Fibroblast of skin of right biceps (primary cell): Measurements from ENCODE around the gene GFY.

Source experiments
- DNase-seq: peaks from one replicate; pipeline ENCODE4 v3.0.0-alpha.2; 2013

The GFY gene, protein sequence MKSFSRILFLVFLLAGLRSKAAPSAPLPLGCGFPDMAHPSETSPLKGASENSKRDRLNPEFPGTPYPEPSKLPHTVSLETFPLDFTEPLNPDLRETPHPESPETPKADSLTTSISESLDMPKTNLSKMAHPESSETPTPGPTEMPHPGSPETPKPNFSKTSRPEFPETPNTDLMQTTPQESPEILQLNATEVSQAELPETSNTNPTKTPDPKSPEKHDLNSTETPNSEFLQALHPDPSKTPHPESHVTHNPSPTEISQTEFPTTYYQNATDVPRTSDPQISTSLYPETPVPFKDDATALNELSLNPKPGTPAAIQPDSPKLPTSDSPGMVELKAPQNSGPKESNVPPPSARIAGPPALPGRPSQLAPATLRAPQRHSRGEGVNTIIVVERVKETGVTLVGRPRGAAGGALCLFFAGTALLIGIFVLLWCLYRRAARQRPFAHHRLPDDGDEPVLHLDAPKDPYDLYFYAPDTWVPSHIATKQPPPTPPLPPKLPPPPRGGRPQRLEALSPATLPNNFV

DNA sequence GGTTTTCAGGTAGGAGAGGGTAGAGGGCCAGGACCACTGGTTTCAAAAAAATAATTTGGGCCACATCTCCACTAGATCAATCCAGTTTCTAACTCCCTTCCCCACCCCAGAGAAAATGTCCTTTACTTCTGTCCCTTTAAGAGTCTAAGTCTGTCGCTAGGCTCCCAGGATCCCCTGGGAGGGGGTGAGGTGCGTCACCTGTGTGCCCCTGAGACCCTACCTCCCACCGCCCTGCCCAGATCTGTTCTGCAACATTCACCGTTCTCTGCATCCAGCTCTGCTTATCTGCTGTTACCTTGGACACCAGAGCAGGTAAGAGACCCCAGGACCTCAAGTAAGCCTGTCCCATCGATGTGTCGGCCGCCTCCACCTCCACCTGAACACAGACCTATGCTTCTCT lies at the start of gene GFY:
Gene GFY, plus strand, starts transcription at position 211 of the 400 bp plus-strand sequence. CDS start 1,043 bp downstream, outside the sequence.
- no peak for DNase-seq

DNA sequence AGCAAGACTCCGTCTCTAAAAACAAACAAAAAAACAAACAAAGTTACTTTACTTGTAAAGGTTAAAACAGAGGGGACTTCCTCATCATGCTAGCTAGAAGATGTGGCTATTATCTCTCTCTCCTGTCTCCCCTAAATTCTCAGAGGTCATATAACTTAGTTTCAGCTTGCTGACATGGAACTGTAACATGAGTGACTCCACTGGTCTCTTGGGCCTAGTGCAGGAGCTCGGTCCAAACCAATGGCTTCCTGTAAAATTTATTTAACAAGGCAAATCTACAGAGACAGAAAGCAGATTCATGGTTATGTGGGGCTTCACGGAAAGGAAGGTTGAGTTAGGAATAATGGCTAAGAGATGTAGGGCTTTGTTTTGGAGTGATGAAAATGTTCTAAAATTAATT lies 46.7 kb upstream of the GFY start:
- DNase-seq: no peak

- no peak for DNase-seq
These were observed 44.8 kb upstream of the GFY start for GRCh38 chr19:49380391-49380790.

GRCh38 chr19:49382639-49383038 lies 42.5 kb upstream of the GFY start:
- no peak for DNase-seq

- no peak for DNase-seq
These were observed 41.6 kb upstream of the GFY start for GRCh38 chr19:49383599-49383998.

- DNase-seq: peak; percentile 48
These were observed 37.2 kb upstream of the GFY start, which contains the start of gene KASH5 for GRCh38 chr19:49387936-49388372. KASH5 (plus strand) TSS chr19:49388249; CDS start chr19:49390884, 2,635 bp downstream.

DNA sequence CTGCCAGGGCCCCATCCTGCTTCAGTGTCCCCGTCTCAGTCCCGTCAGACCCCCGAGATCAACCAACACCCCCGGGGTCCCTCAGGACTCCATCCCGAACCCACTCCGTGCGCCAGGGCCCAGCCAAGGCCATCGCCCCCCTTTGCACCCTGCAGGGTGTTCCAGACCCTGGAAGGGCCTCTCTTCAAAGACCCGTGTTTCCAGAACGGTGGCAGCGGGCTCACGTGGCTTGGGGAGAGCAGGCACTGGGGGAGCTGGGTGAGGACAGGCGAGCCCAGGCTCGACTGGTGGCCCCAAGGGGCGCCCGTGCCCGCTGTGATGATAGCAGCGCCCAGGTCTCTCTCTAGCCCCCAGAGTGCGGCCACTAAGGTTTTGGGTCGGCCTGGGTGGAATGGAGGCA lies 35.8 kb upstream of the GFY start:
- DNase-seq: no peak

DNA sequence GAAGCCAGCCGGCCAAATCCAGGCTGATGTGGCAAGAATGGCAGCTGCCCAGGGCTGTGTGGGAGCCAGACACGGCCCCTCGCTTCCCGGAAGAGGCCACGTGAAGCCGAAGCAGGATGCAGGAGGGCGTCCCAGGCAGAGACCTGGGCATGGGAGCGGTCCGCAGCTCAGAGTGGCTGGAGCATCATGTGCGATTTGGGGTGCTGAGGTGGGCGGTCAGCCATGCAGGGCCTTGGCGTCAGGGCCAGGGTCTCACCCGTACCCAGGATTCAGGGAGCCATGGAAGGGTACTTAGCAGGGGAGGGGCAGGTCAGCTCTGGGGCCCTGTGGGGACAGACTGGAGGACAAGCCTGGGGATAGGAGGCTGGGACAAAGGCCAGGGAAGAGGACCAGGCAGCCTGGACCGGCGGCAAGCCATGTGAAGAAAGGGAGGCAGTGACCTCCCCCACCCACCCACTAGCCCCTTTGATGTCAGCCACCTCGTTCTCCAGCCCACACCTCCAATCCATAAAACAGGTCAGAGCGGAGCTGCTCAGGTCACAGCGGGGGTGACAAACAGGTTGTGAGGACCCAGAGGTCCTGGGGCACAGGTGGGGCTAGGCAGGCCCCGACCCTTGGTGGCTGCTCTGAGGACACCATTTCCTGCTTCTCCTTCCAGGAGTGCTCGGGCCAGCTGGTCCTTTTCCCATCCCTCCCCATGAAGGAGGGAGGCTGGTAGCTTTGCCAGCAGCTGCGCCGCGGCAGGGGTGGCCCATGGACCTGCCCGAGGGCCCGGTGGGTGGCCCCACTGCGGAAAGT lies 34.9 kb upstream of the GFY start:
- no peak for DNase-seq

- no peak for DNase-seq
These were observed 34.2 kb upstream of the GFY start for GRCh38 chr19:49390929-49391359.

- peak; percentile 66 for DNase-seq
These were observed 33.4 kb upstream of the GFY start for GRCh38 chr19:49391581-49392399.

GRCh38 chr19:49393881-49394280 lies 31.3 kb upstream of the GFY start:
- DNase-seq: no peak

GRCh38 chr19:49395581-49396407 lies 29.4 kb upstream of the GFY start:
- DNase-seq: no peak

DNA sequence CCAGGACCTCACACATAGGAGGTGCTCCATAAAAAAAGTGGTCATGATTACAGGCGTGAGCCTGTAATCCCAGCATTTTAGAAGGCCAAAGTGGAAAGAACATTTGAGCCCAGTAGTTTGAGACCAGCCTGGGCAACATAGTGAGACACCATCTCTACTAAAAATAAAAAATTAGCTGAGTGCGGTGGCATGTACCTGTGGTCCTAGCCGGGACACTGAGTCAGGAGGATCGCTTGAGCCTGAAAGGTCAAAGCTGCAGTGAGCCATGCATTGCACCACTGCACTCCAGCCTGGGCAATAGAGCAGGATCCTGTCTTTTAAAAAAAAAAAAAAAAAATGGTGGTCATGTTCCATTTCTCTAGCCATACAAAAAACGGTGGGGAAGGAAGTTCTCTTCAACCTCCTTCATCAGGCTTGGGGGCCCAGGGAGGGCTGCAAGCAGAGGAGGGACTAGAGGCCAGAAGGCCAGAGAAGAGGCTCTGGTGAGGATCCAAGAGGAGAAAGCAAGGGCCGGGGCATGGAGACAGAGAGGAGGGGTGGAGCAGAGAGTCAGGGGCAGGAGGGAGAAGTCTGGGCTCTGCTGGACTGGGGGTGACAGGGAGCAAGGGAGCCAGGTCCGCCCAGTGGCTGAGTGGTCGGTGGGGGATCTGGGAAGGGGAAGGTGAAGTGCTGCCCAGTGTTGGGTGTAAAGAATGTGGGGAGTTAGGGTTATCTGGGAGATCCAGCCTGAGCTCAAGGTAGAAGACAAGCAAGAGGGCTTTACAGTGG lies 28.3 kb upstream of the GFY start:
- no peak for DNase-seq

DNA sequence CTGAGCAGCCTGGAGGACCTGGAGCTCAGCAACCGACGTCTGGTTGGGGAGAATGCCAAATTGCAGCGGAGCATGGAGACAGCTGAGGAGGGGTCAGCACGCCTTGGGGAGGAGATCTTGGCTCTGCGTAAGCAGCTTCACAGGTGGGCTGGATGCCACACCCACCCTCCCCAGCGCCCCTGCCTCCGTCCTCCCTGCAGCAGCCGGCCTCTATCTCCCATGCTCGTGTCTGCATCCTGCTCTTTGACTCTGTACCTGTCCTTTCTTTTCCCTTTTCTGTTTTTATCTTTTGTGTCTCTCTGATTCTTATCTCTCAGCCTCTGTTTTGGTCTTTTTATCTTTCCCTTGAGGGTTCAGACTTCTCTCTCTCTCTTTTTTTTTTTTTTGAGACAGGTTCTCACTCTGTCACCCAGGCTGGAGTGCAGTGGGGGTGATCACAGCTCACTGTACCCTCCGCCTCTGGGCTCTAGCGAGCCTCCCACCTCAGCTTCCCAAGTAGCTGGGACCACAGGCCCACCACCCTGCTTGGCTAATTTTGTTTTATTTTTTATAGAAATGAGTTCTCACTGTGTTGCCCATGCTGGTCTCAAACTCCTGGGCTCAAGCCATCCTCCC lies 27.1 kb upstream of the GFY start:
- DNase-seq: no peak

GRCh38 chr19:49398931-49399330 lies 26.3 kb upstream of the GFY start:
- DNase-seq: no peak

GRCh38 chr19:49400029-49400428 lies 25.2 kb upstream of the GFY start:
- DNase-seq: no peak

GRCh38 chr19:49403404-49404187 lies 21.6 kb upstream of the GFY start:
- peak; percentile 48 for DNase-seq

DNA sequence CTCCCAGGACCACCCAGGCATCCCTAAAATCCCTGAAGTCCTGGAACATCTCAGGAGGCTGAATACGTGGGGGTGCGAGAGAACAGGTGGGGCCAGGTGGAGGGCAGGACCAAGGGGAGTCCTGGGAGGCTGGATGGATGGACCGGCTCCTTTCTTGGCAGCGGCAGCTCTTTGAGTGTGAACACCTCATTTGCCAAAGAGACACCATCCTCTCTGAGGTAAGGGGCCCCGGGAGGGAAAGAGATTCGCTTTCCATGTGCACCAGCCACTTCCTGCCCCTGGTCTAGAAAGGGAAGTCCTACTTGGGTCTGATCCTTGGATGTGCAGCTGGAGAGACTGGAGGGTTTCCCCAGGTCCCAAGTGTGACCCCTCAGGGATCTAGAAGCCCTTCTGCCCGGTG lies 18.1 kb upstream of the GFY start:
- DNase-seq: no peak

GRCh38 chr19:49407482-49408015 lies 17.6 kb upstream of the GFY start:
- DNase-seq: no peak
